Activated CD8-positive, alpha-beta memory T cell treated with anti-CD3 and anti-CD28 coated beads, Interleukin-2, amount 10 ng/mL, durations not matched to agents 7 days and 5 days (primary cell): Measurements from ENCODE around the gene BRAP. TPM values are rescaled to one million over a fixed set of nuclear protein-coding genes. Genes with fewer than 3 reads are reported as not detected.
"Not testable (repeated sequence)": the region's sequence is repeated elsewhere in the genome, so short reads cannot be mapped to it uniquely, and the experiment has no call there.

Experiments used
- ATAC-seq: fragments of 150-1000 bp; cut with Tn5 transposase; one replicate; pipeline ENCODE4 v1.10.0; 2021; ENCODE audit warnings: moderate library complexity
- CTCF ChIA-PET: fragments of 350-600 bp; sonication (Branson Sonifier 250); formaldehyde crosslinking; loops from one replicate; lab custom pipeline; 2021; ENCODE audit warnings: antibody characterized with exemption; lab: Charles Lee
- DNase-seq: peaks from one replicate; pipeline ENCODE4 v3.0.0-alpha.2; 2020
- H3K27ac Mint-ChIP-seq: one replicate; pipeline ENCODE4 v1.8.0; 2021; ENCODE audit warnings: mild to moderate bottlenecking, mixed read lengths
- H3K27me3 Mint-ChIP-seq: one replicate; pipeline ENCODE4 v1.8.0; 2021; ENCODE audit warnings: mixed read lengths
- H3K36me3 Mint-ChIP-seq: one replicate; pipeline ENCODE4 v1.8.0; 2021; ENCODE audit warnings: mild to moderate bottlenecking, mixed read lengths
- H3K4me1 Mint-ChIP-seq: one replicate; pipeline ENCODE4 v1.8.0; 2021; ENCODE audit warnings: mixed read lengths
- H3K4me3 Mint-ChIP-seq: one replicate; pipeline ENCODE4 v1.8.0; 2021; ENCODE audit warnings: mild to moderate bottlenecking, moderate library complexity, mixed read lengths
- H3K9me3 Mint-ChIP-seq: one replicate; pipeline ENCODE4 v1.8.0; 2022; ENCODE audit warnings: low read depth, mixed read lengths
- total RNA-seq, 2 experiments: library from RNA; stranded (reverse); gene quantifications; one replicate each; pipeline ENCODE4 v1.2.3, GENCODE V29; 2021

BRAP gene
- total RNA-seq, 2 experiments from 2014 or later: 20.3 to 22.3 TPM

DNA sequence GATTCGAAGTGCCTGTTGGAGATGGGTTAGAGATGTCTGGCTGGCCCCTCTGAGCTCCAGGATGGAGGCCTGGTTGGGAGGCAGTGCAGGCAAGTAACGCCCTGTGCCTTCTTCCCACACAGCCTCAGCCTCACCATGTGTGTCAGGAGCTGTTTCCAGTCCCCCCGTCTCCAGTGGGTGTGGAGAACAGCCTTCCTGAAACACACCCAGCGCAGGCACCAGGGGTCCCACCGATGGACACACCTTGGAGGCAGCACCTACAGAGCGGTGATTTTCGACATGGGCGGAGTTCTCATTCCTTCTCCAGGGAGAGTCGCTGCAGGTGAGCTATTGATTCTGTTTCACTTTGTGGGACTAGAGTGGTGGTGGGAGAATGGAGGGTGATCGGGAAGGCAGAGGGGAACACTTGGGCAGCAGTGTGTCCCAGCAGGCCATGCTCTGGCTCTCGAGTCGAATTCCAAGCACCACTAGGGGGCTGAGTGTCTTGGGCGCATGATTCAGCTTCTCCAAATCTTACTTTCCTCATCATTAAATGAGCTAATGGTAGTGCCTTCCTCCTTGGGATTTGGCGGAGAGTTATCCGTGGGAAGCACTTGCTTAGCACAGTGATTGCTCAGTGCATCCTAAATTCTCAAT is 6.9 kb upstream of the BRAP start:
- Mint-ChIP-seq H3K27me3 (no peaks in the 10 kb centered on the region), H3K4me3 (no peak overlapping the region), H3K4me1 (peaks cover 2% of the 10 kb centered on the region), H3K9me3 (no peaks in the 10 kb centered on the region), H3K27ac (no peak overlapping the region), H3K36me3 (peaks cover 12% of the 10 kb centered on the region)
- ATAC-seq (no peak), DNase-seq (no peak)
- CTCF ChIA-PET: interaction anchor here (1.4 kb wide), 1 partner anchor 120 kb away, joined by 5 read pairs; no protein-coding TSS in a partner anchor

DNA sequence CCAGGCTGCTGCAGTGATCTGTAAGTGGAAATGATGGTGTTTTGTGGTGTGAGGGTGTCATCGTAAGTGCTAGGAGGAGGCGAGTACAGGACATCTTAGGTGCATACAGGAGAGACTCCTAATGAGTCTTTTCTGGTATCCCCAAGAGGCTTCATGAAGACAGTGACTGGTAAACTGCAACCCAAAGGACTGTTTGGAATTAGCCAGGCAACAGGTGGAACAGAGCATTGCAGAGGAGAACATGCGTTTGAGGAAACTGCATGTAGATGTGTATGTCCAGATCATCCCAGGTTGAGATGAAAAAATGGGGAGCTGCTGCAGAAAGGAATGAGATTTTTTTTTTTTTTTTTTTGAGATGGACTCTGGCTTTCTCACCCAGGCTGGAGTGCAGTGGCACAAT is 5.5 kb upstream of the BRAP start:
- Mint-ChIP-seq H3K9me3 (no peaks in the 10 kb centered on the region), H3K36me3 (peaks cover 10% of the 10 kb centered on the region), H3K27ac (no peak overlapping the region), H3K27me3 (no peaks in the 10 kb centered on the region), H3K4me1 (peaks cover 15% of the 10 kb centered on the region), H3K4me3 (no peak overlapping the region)
- DNase-seq: no peak
- CTCF ChIA-PET: no interaction called here
- ATAC-seq: no peak

DNA sequence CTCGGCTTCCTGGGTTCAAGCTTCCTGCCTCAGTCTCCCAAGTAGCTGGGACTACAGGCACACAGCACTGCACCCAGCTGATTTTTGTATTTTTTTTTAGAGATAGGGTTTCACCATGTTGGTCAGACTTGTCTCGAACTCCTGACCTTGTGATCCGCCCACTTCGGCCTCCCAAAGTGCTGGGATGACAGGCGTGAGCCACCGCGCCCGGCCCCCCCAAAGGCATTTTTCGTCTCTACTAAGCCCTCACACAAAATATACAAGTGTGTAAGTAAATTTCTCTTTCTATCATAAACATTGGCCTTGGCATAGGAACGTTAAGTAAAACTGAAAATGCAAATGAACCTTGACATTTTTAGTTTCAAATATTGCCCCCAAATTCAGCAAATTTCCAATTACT is 2.2 kb upstream of the BRAP start:
- CTCF ChIA-PET: interaction anchor here (0.8 kb wide), 1 partner anchor 125 kb away, joined by 5 read pairs; no protein-coding TSS in a partner anchor
- peaks cover 9% of the 10 kb centered on the region for H3K36me3 Mint-ChIP-seq
- peaks cover 35% of the 10 kb centered on the region for H3K4me1 Mint-ChIP-seq
- DNase-seq (no peak), ATAC-seq (no peak)
- no peaks in the 10 kb centered on the region for H3K9me3 Mint-ChIP-seq
- no peaks in the 10 kb centered on the region for H3K27me3 Mint-ChIP-seq
- no peak overlapping the region for H3K27ac Mint-ChIP-seq
- H3K4me3 Mint-ChIP-seq: no peak overlapping the region

DNA sequence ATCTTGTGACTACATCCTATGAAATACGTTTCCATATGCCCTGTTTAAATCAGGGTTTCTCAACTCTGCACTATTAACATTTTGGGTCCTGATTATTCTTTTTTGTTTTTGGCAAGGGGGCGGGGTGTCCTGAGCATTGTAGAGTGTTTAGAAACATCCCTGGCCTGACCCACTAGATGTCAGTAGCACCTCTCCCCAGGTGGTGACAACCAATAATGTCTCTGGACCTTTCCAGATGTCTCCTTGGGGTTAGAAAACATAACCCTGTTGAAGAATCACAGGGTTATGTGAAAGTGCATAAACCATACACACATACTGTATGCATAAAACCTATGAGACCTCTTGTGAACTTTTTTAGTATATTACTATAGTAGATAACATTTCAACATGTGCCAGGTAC is 1.5 kb upstream of the BRAP start:
- Mint-ChIP-seq H3K9me3 (no peaks in the 10 kb centered on the region), H3K36me3 (peaks cover 9% of the 10 kb centered on the region), H3K27ac (peak overlapping the region; percentile 91), H3K27me3 (no peaks in the 10 kb centered on the region), H3K4me3 (peak overlapping the region; percentile 96), H3K4me1 (peaks cover 35% of the 10 kb centered on the region)
- CTCF ChIA-PET: interaction anchor here (0.8 to 1.0 kb wide), 2 partner anchors 126 to 724 kb away, joined by 3 to 5 read pairs; no protein-coding TSS in a partner anchor
- ATAC-seq (no peak), DNase-seq (no peak)

DNA sequence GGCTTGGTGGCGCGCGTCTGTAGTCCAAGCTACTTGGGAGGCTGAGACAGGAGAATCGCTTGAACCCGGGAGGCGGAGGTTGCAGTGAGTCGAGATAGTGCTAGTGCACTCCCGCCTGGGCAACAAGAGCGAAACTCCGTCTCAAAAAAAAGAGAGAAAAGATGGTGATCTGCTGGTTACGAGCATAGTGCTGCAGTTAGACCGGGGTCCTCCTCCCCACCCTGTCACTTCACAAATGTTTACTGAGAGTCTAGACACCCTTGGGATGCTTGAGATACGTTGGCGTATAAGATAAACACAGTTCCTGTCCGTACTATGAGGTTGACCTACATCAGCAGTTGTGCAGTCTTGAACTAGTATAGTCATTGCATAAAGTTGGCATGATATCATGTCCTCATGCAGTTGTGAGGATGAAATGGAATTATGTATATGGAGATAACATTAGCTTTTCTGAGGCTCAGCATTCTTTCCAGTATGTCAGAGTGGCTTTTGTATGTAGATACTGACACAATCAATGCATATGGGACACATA is 884 bp upstream of the BRAP start:
- H3K27me3 Mint-ChIP-seq: no peaks in the 10 kb centered on the region
- peak overlapping the region; percentile 91 for H3K27ac Mint-ChIP-seq
- peak overlapping the region; percentile 96 for H3K4me3 Mint-ChIP-seq
- H3K9me3 Mint-ChIP-seq: no peaks in the 10 kb centered on the region
- peaks cover 35% of the 10 kb centered on the region for H3K4me1 Mint-ChIP-seq
- DNase-seq (no peak), ATAC-seq (no peak)
- H3K36me3 Mint-ChIP-seq: peaks cover 15% of the 10 kb centered on the region
- CTCF ChIA-PET: interaction anchor here (0.6 to 2.6 kb wide), 7 partner anchors 9 to 1058 kb away, joined by 3 to 15 read pairs (median 3); no protein-coding TSS in a partner anchor

GRCh38 chr12:111685322-111685810 is 390 bp downstream of the BRAP start:
- ATAC-seq (peak; percentile 5), DNase-seq (no peak)
- Mint-ChIP-seq H3K27ac (peak overlapping the region; percentile 91), H3K27me3 (no peaks in the 10 kb centered on the region), H3K4me3 (peak overlapping the region; percentile 96), H3K36me3 (peaks cover 19% of the 10 kb centered on the region), H3K9me3 (no peaks in the 10 kb centered on the region), H3K4me1 (peaks cover 35% of the 10 kb centered on the region)
- CTCF ChIA-PET: interaction anchor here (0.8 to 2.6 kb wide), 8 partner anchors 8 to 288 kb away, joined by 3 to 15 read pairs (median 4); no protein-coding TSS in a partner anchor

- ATAC-seq, H3K9me3 Mint-ChIP-seq, DNase-seq, H3K27me3 Mint-ChIP-seq: not testable (repeated sequence)
- Mint-ChIP-seq H3K27ac (peak overlapping the region; percentile 91), H3K36me3 (peaks cover 19% of the 10 kb centered on the region), H3K4me1 (peaks cover 35% of the 10 kb centered on the region), H3K4me3 (peak overlapping the region; percentile 96)
- CTCF ChIA-PET: interaction anchor here (1.0 to 4.1 kb wide), 5 partner anchors 12 to 287 kb away, joined by 3 to 15 read pairs (median 7); no protein-coding TSS in a partner anchor
These were observed 1.1 kb downstream of the BRAP start for GRCh38 chr12:111684485-111685198.

GRCh38 chr12:111677186-111677585 is 8.6 kb downstream of the BRAP start:
- Mint-ChIP-seq H3K9me3 (no peaks in the 10 kb centered on the region), H3K4me1 (no peaks in the 10 kb centered on the region), H3K4me3 (no peak overlapping the region)

GRCh38 chr12:111673503-111673902 is 12.3 kb downstream of the BRAP start:
- H3K27me3 Mint-ChIP-seq: no peaks in the 10 kb centered on the region
- no peak for DNase-seq
- H3K9me3 Mint-ChIP-seq: no peaks in the 10 kb centered on the region
- no peaks in the 10 kb centered on the region for H3K4me1 Mint-ChIP-seq
- peaks cover 24% of the 10 kb centered on the region for H3K36me3 Mint-ChIP-seq
- H3K27ac Mint-ChIP-seq: no peak overlapping the region
- ATAC-seq: no peak
- H3K4me3 Mint-ChIP-seq: no peak overlapping the region
- CTCF ChIA-PET: interaction anchor here (0.8 to 2.7 kb wide), 6 partner anchors 8 to 277 kb away, joined by 3 to 10 read pairs (median 3); partner anchors contain the start of genes ACAD10 and BRAP

More at GRCh38 chr12:111677186-111677585, 8.6 kb downstream of the BRAP start:
- CTCF ChIA-PET: interaction anchor here (1.0 kb wide), 1 partner anchor 9 kb away, joined by 3 read pairs; the partner anchor contains the start of genes ACAD10 and BRAP
- DNase-seq (no peak), ATAC-seq (no peak)
- Mint-ChIP-seq H3K27me3 (no peaks in the 10 kb centered on the region), H3K36me3 (peaks cover 24% of the 10 kb centered on the region), H3K27ac (no peak overlapping the region)

DNA sequence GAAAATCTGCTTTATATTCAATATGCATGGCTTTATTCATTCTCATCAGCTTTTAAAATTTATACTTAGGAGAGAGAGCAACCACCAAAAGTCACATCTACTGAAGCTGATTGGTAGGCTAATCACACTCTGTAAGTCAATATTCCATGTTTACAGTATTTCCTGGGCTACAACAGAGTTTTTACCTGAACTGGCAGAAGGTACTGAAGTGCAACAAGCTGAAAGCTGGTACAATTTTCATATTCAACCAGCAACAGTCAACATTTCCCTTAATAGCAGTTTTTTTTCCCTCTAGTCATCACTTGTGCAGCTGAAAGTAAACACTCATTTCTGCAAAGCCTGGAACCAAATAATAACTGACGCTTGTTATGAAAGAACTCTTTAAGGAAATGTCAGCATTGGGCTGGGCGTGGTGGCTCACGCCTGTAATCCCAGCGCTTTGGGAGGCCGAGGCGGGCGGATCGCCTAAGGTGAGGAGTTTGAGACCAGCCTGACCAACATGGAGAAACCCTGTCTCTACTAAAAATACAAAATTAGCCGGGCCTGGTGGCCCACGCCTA is 12.9 kb downstream of the BRAP start:
- H3K4me1 Mint-ChIP-seq: no peaks in the 10 kb centered on the region
- peaks cover 25% of the 10 kb centered on the region for H3K36me3 Mint-ChIP-seq
- CTCF ChIA-PET: interaction anchor here (2.3 to 2.7 kb wide), 2 partner anchors 10 to 276 kb away, joined by 9 to 10 read pairs; no protein-coding TSS in a partner anchor
- ATAC-seq (no peak), DNase-seq (no peak)
- no peaks in the 10 kb centered on the region for H3K27me3 Mint-ChIP-seq
- H3K4me3 Mint-ChIP-seq: no peak overlapping the region
- H3K9me3 Mint-ChIP-seq: no peaks in the 10 kb centered on the region
- H3K27ac Mint-ChIP-seq: no peak overlapping the region

DNA sequence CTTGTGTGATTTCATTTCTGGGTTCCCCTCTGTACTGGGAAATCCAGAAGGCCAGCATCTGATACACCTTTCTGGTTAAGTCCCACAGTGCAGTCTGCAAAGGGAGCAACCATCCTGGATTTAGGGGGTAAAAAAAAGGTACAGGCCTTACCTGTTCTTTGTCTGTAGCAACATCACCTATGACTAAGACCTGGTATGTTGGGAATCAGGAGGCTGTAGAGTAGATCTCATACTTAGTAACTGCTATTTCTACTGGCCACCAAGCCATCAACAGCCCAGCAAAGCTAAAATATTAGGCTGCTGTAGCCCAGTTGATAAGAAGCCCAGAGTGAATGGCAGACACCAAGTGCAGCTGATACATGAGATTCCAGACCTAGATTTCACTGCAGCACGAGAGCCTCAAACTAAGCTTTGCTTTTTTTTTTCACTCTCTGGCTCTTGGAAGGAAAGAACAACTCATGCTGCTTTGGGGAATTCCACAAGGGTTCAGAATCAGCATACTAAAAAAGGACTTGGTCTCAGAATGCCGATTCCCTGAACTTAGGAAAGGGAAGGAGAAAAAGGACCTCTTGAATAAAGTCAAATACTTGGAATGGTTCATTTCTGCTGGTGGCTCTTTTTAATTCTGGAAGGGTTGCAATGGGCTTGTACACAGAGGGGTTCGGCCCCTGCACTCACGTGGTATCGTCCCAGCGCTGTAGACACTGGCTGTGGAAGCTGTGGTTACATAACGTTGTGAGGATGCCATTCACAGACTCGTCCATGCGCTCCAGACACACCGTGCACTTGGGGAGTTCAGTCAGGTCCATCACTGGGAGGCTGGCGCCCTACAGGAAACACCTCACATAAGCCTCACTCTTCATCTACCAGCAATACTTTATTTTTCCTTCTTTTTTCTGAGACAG is 20.5 kb downstream of the BRAP start:
- Mint-ChIP-seq H3K4me3 (no peak overlapping the region), H3K27ac (no peak overlapping the region), H3K9me3 (no peaks in the 10 kb centered on the region), H3K27me3 (no peaks in the 10 kb centered on the region), H3K36me3 (peaks cover 27% of the 10 kb centered on the region), H3K4me1 (no peaks in the 10 kb centered on the region)
- DNase-seq (no peak), ATAC-seq (no peak)
- CTCF ChIA-PET: interaction anchor here (0.7 to 1.3 kb wide), 3 partner anchors 9 to 268 kb away, joined by 3 read pairs; no protein-coding TSS in a partner anchor

DNA sequence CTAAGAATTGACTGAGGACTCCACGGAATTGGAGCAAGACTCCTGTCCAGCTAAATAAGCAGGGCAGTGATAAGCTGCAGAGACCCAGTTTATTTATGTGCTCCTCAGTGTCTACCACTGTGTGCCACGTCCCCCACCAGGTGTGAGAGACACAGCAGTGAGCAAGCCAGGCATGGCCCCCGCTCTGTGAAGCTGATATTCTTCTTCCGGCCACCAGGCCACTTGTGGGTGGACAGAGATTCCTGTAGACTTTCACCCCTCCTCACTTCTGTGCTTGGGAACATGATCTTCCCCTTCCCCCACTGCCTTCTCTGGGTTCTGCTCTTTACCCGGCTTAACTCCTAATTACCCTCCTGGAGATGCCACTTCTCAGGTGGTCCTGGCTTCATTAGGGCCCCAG is 21.3 kb downstream of the BRAP start:
- CTCF ChIA-PET: interaction anchor here (1.3 kb wide), 1 partner anchor 10 kb away, joined by 3 read pairs; no protein-coding TSS in a partner anchor
- Mint-ChIP-seq H3K27ac (no peak overlapping the region), H3K36me3 (peaks cover 21% of the 10 kb centered on the region), H3K4me3 (no peak overlapping the region), H3K4me1 (no peaks in the 10 kb centered on the region), H3K27me3 (no peaks in the 10 kb centered on the region), H3K9me3 (no peaks in the 10 kb centered on the region)
- ATAC-seq (no peak), DNase-seq (no peak)
